A549 (cell line): ENCODE measurements around the gene MAP1LC3B2. TPM values are rescaled to one million over a fixed set of nuclear protein-coding genes. Genes with fewer than 3 reads are reported as not detected.

ENCODE experiments used
- ATAC-seq, 2 experiments: fragments of 200-7000 bp in 1 of 2; fragments of >200 bp in 1 of 2; cut with Nextera tagmentation in 1 of 2; cut with Tn5 transposase in 1 of 2; 3 replicates each; pipeline versions ENCODE4 v1.8.0 to v1.9.1; 2018 to 2020; ENCODE audit warnings: mild to moderate bottlenecking in 1 of 2, moderate library complexity in 1 of 2
- CTCF ChIA-PET: fragments of 300-600 bp; sonication (Branson Sonifier 250); formaldehyde crosslinking; extraction: SDS; loops from one replicate; lab custom pipeline; 2021; ENCODE audit warnings: antibody characterized with exemption, inconsistent platforms; lab: Yijun Ruan, JAX
- POLR2A ChIA-PET: fragments of 350-600 bp; formaldehyde crosslinking; extraction: SDS; loops from one replicate; lab custom pipeline; 2021; ENCODE audit warnings: antibody characterized with exemption, inconsistent platforms; lab: Yijun Ruan, JAX
- DNase-seq, 2 experiments: peaks; one replicate each; pipeline versions ENCODE4 v3.0.0 to v3.0.0-alpha.2; 2011 to 2016; ENCODE audit warnings: low read depth in 1 of 2, low spot score in 1 of 2
- FAIRE-seq: peaks from 2 replicates; lab custom pipeline; 2011; peaks lifted over from hg19 to GRCh38; lab: Jason Lieb, UNC
- H3K27ac ChIP-seq, 2 experiments: fragments of >200 bp; sonication (Bioruptor Twin); formaldehyde crosslinking; 3 replicates each; pipeline ENCODE4 v1.5.1; 2016 to 2017
- H3K4me1 ChIP-seq: fragments of >200 bp; sonication (Bioruptor Twin); formaldehyde crosslinking; 3 replicates; pipeline ENCODE4 v1.6.1; 2016
- H3K4me2 ChIP-seq: fragments of >200 bp; sonication (Bioruptor Twin); formaldehyde crosslinking; 3 replicates; pipeline ENCODE4 v1.6.1; 2016
- H3K4me3 ChIP-seq: fragments of >200 bp; sonication (Bioruptor Twin); formaldehyde crosslinking; 3 replicates; pipeline ENCODE4 v1.5.1; 2016
- H3K9me3 ChIP-seq: fragments of >200 bp; sonication (Bioruptor Twin); formaldehyde crosslinking; 3 replicates; pipeline ENCODE4 v1.6.1; 2016
- ATOH8 ChIP-seq: fragments of 250-450 bp; sonication (Bioruptor Pico); IDR thresholded peaks from 2 replicates; pipeline ENCODE4 v1.5.0; 2020; ENCODE audit warnings: low read depth, mild to moderate bottlenecking, moderate library complexity
- BCL3 ChIP-seq: fragments of >200 bp; sonication (Bioruptor Twin); formaldehyde crosslinking; IDR thresholded peaks from 3 replicates; pipeline ENCODE4 v1.6.1; 2016
- CBX2 ChIP-seq: fragments of 200-600 bp; sonication (generic); IDR thresholded peaks from 2 replicates; pipeline ENCODE4 v1.6.1; 2016; ENCODE audit warnings: low read depth, mild to moderate bottlenecking, borderline replicate concordance
- EHMT2 ChIP-seq: fragments of 200-600 bp; sonication (generic); IDR thresholded peaks from 2 replicates; pipeline ENCODE4 v1.6.1; 2016; ENCODE audit warnings: antibody characterized with exemption, low read depth, mild to moderate bottlenecking, moderate library complexity
- ELK1 ChIP-seq: fragments of 150-350 bp; IDR thresholded peaks from 2 replicates; pipeline ENCODE4 v1.6.1; 2014; ENCODE audit warnings: low read depth, mild to moderate bottlenecking, low read length
- GATA3 ChIP-seq: IDR thresholded peaks from 2 replicates; pipeline ENCODE4 v1.6.1; 2012; ENCODE audit warnings: borderline replicate concordance
- HOXB13 ChIP-seq: fragments of 250-450 bp; sonication (Bioruptor Pico); IDR thresholded peaks from 2 replicates; pipeline ENCODE4 v1.5.0; 2020; ENCODE audit warnings: low read depth, mild to moderate bottlenecking, moderate library complexity
- JUNB ChIP-seq: fragments of >200 bp; sonication (Bioruptor Twin); formaldehyde crosslinking; IDR thresholded peaks from 2 replicates; pipeline ENCODE4 v1.6.1; 2016
- KDM1A ChIP-seq: fragments of 200-600 bp; sonication (generic); IDR thresholded peaks from 2 replicates; pipeline ENCODE4 v1.6.1; 2016; ENCODE audit warnings: low read depth, mild to moderate bottlenecking
- KDM5A ChIP-seq: fragments of 200-600 bp; sonication (generic); IDR thresholded peaks from 2 replicates; pipeline ENCODE4 v1.6.1; 2016; ENCODE audit warnings: antibody characterized with exemption, mild to moderate bottlenecking
- MAFK ChIP-seq: fragments of 450-650 bp; IDR thresholded peaks from 2 replicates; pipeline ENCODE4 v1.6.1; 2014; ENCODE audit not compliant: partially characterized antibody
- MYC ChIP-seq: IDR thresholded peaks from 2 replicates; pipeline ENCODE4 v1.6.1; 2012; ENCODE audit warnings: mild to moderate bottlenecking, inconsistent platforms, low read length, improper control_type of control experiment, borderline replicate concordance
- POLR2AphosphoS2 ChIP-seq: conservative IDR thresholded peaks from 2 replicates; pipeline ENCODE4 v1.6.1; 2012; ENCODE audit warnings: low read length, improper control_type of control experiment, inconsistent platforms
- RARB ChIP-seq: fragments of 250-450 bp; sonication (Bioruptor Pico); IDR thresholded peaks from 2 replicates; pipeline ENCODE4 v1.8.0; 2021; ENCODE audit warnings: mild to moderate bottlenecking, moderate library complexity
- REST ChIP-seq: fragments of 200-600 bp; sonication (generic); IDR thresholded peaks from 2 replicates; pipeline ENCODE4 v1.6.1; 2016; ENCODE audit warnings: antibody characterized with exemption, mild to moderate bottlenecking, moderate library complexity
- SREBF2 ChIP-seq: fragments of 450-650 bp; IDR thresholded peaks from 2 replicates; pipeline ENCODE4 v1.6.1; 2014; ENCODE audit warnings: mild to moderate bottlenecking, moderate library complexity
- TFCP2L1 ChIP-seq: fragments of 250-450 bp; sonication (Bioruptor Pico); IDR thresholded peaks from 2 replicates; pipeline ENCODE4 v1.5.0; 2021; ENCODE audit warnings: mild to moderate bottlenecking
- TP53 ChIP-seq: fragments of 250-450 bp; sonication (Bioruptor Pico); IDR thresholded peaks from 2 replicates; pipeline ENCODE4 v1.5.0; 2021; ENCODE audit warnings: mild to moderate bottlenecking, moderate library complexity
- USF2 ChIP-seq: fragments of 450-650 bp; IDR thresholded peaks from 2 replicates; pipeline ENCODE4 v1.6.1; 2014; ENCODE audit warnings: antibody characterized with exemption
- ZNF302 ChIP-seq: fragments of 250-450 bp; sonication (Bioruptor Pico); IDR thresholded peaks from 2 replicates; pipeline ENCODE4 v1.9.0; 2021; ENCODE audit warnings: inconsistent platforms, mild to moderate bottlenecking, moderate library complexity
- WGBS: methylation state at CpG from one replicate; pipeline ENCODE4 v1.1.6; 2017; ENCODE audit errors: missing lambda C conversion rate; 5-methylcytosine and 5-hydroxymethylcytosine counted together
- polyA plus RNA-seq, 4 experiments: library from polyadenylated mRNA; depleted of rRNA in 3 of 4; stranded (reverse); fragments of >200 nt; fragmentation: RNase III in 1 of 4; extraction: RNeasy Plus Mini Kit Qiagen cat#74134 plus additional on column Dnase treatment in 1 of 4; gene quantifications; 2 replicates in 3 of 4; 3 replicates in 1 of 4; pipeline ENCODE4 v1.2.3, GENCODE V29; 2011 to 2017

Gene MAP1LC3B2
- polyA plus RNA-seq, 2 of the 4 experiments (the other 2 are of a cell fraction): 2.1 to 2.8 TPM

- peaks cover 36% of the 10 kb centered on the region for H3K4me1 ChIP-seq
- ChIA-PET POLR2A (no interaction called here), CTCF (interaction anchor here (0.9 to 1.2 kb wide), 2 partner anchors 33 to 541 kb away, joined by 3 to 4 read pairs; no protein-coding TSS in a partner anchor)
- ATAC-seq (no peak), FAIRE-seq (no peak), DNase-seq (no peak)
- H3K9me3 ChIP-seq: no peaks in the 10 kb centered on the region
- 72% methylated on average over 8 of the region's 8 CpGs for WGBS
- H3K27ac ChIP-seq: peak overlapping the region in 1 of 2 experiments; percentile 59; a peak in 3 of 6 replicates
- no peak overlapping the region for H3K4me3 ChIP-seq
- peak; percentile 83 for TF ChIP-seq MAFK
- TF ChIP-seq EHMT2: no peak
- peak overlapping the region; percentile 35 for H3K4me2 ChIP-seq
Observed at GRCh38 chr12:116538682-116539305, 20.4 kb upstream of the MAP1LC3B2 start.

GRCh38 chr12:116539361-116539771 is 19.8 kb upstream of the MAP1LC3B2 start:
- POLR2A ChIA-PET: no interaction called here
- peaks cover 36% of the 10 kb centered on the region for H3K4me1 ChIP-seq
- peak in 1 of 2 experiments; percentile 61 for DNase-seq
- peak overlapping the region; percentile 35 for H3K4me2 ChIP-seq
- H3K4me3 ChIP-seq: no peak overlapping the region
- peak overlapping the region in 1 of 2 experiments; percentile 59; a peak in 3 of 6 replicates for H3K27ac ChIP-seq
- H3K9me3 ChIP-seq: no peaks in the 10 kb centered on the region
- 10% methylated on average over 1 of the region's 1 CpG for WGBS
- no peak for FAIRE-seq
- ATAC-seq: peak; percentile 31 to 51; a peak in 3 of 6 replicates
- CTCF ChIA-PET: interaction anchor here (1.2 kb wide), 1 partner anchor 33 kb away, joined by 4 read pairs; no protein-coding TSS in a partner anchor
- TF ChIP-seq TP53 (CRISPR knock-in tag) (no peak), KDM5A (no peak), USF2 (no peak), SREBF2 (no peak), TFCP2L1 (CRISPR knock-in tag) (no peak), JUNB (no peak), ATOH8 (CRISPR knock-in tag) (no peak), RARB (CRISPR knock-in tag) (no peak), HOXB13 (CRISPR knock-in tag) (no peak), KDM1A (no peak), GATA3 (no peak), POLR2AphosphoS2 (no peak), ZNF302 (no peak), MAFK (no peak), REST (no peak), MYC (no peak), ELK1 (no peak), BCL3 (no peak), CBX2 (no peak)
- TF ChIP-seq, all 56 proteins: peak for 0
